ENCODE measurements around the gene ZSWIM6.

Gene ZSWIM6

GRCh38 chr5:61331407-61332357 lies at the start of gene ZSWIM6:
ZSWIM6 (plus strand) TSS chr5:61332258; CDS start chr5:61332273, 15 bp downstream.
- peak; percentile 93 for DNase-seq (ENCODE audit: low spot score)

GRCh38 chr5:61283471-61283870 lies 48.6 kb upstream of the ZSWIM6 start:
- DNase-seq (ENCODE audit: low spot score), result no peak

- no peak for DNase-seq (ENCODE audit: low spot score)
These were observed 46.5 kb upstream of the ZSWIM6 start for GRCh38 chr5:61285531-61285930.

DNA sequence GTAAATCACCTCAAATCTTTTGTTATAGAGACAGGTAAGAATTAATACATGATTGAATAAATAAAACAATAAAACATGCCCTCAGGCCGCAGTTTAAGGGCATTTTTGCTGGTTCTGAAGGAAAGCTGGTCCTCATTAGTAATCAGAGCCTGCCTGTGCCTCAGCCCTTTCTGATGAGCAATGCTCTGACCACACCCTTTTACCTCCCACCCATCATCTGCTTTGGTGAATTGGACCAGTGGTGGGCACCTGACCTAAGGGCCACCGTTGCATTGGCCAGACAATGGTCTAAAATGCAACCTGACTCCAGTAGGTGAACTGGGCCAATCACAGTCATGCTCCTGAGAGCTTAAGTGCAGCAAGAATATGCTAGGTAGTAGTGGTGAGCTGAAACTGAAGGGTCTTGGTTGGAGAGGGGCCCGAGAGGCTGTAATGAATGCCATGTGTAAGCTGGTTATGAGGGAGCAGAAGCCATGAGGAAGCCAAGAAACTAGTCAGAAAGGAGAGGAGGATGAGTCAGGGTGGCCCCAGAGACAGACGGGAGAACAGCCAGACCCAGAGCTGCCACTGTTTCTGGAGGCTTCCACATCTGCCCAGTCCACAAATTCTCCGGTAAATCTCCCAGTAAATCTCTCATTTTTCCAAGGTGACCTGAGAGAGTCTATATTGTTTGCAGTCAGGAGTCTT lies 45.5 kb upstream of the ZSWIM6 start:
- no peak for DNase-seq (ENCODE audit: low spot score)

DNA sequence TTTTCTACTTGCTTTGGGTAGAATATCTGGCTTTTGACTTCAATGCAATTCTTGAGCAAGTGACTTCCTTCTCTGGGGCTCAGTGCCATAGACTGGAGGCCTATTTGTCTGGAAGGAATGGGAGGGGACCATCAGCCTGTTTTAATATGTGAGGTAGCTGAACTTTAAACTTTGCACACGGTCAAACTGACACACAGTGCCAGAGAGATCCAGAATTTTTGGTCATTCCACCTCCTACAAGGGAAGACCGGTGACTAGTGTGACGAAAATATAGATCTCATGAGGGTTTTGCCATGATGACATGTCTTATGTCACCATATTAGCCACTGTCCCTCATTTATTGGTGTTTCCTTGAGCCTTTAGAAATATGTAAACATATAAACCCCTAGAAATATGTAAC lies 44.6 kb upstream of the ZSWIM6 start:
- no peak for DNase-seq (ENCODE audit: low spot score)

GRCh38 chr5:61289241-61289640 lies 42.8 kb upstream of the ZSWIM6 start:
- DNase-seq (ENCODE audit: low spot score), result no peak

DNA sequence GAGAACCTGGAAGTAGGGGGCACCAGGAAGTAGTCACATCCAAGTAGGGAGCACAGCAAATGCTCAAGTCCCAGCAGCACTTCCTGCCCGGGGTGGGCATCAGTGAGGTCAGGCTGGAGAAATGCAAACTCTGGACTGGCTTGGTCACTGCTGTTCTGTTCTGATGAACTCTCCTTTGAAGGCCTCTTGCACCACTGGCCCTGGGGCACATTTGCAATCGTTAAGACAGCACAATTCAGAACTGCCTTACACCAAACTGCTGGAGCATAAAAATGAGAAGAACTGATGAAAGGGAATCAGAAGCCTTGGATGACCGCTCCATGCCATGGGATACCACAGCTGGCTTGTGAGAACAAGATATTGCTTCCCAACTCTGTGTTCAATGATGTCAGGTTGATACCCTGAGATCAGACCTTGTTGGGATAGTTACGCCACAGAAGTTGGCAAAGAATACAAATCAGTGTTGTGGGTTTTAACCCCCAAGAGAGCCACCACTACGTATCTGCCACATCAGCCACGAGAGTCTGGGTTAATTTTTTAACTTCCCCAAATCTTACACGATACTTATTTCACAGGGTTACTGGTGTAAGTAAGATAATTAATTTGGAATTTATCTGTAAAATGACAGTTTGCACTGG lies 42.3 kb upstream of the ZSWIM6 start:
- DNase-seq (ENCODE audit: low spot score), result no peak

GRCh38 chr5:61290791-61291210 lies 41.3 kb upstream of the ZSWIM6 start:
- DNase-seq (ENCODE audit: low spot score), result no peak

- no peak for DNase-seq (ENCODE audit: low spot score)
These were observed 39.9 kb upstream of the ZSWIM6 start for GRCh38 chr5:61292062-61292657.

- no peak for DNase-seq (ENCODE audit: low spot score)
These were observed 39.0 kb upstream of the ZSWIM6 start for GRCh38 chr5:61293071-61293470.

- no peak for DNase-seq (ENCODE audit: low spot score)
These were observed 38.2 kb upstream of the ZSWIM6 start for GRCh38 chr5:61293873-61294272.

DNA sequence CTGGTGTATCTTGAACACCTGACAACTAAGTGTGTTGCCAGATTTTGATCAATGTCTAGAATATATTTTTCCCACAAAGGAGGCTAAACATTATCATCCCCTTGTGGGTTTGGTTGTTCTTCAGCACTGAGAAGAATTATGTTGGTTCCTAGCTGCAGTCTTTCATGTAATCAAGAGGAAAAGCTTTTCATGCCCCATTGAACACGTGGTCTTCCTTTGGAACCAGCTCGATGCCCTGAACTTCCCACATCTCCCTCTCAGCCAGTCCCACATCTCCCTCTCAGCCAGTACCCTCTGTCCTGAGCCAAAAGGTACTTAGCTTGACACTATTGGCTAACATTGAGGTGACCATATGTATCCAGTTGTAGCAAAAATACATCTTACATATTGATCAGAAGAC lies 36.7 kb upstream of the ZSWIM6 start:
- no peak for DNase-seq (ENCODE audit: low spot score)

DNA sequence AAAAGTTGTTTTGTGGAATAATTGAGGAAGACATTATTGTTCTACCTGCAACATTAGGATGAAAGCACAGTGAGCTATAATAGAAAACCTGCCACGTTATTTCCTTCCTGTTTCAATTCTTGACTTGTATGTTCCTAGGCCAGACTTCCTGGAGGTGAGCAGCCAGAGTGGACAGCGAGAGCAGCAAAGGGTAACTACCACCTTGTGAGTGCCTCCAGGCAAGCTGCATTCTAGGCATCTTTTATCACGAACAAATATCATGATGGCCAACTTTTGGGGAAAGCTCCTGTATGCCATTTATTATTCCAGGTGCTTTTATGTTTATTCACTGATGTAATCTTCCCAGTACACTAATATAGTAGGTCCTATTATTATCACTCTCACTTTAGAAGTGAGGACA lies 34.0 kb upstream of the ZSWIM6 start:
- DNase-seq (ENCODE audit: low spot score), result no peak

DNA sequence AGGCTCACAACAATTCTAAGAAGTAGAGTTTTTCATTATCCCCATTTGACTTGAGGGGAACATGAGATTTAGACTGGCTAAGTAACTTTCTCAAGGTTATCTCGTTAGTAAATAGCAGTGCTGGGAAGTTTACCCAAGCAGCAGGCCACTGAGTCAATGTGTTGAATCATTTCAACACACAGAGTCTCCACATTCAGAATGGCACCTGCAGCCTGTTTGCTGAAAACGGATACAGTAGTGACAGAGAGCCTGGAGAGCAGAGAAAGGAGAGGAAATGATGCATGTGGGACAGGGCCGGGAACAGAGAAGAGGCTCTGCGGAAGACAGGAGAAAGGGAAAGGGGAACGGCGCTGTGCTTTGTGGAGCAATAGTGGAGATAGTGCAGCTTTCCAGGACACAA lies 33.5 kb upstream of the ZSWIM6 start:
- no peak for DNase-seq (ENCODE audit: low spot score)

- DNase-seq (ENCODE audit: low spot score), result no peak
These were observed 32.8 kb upstream of the ZSWIM6 start for GRCh38 chr5:61299261-61299681.

DNA sequence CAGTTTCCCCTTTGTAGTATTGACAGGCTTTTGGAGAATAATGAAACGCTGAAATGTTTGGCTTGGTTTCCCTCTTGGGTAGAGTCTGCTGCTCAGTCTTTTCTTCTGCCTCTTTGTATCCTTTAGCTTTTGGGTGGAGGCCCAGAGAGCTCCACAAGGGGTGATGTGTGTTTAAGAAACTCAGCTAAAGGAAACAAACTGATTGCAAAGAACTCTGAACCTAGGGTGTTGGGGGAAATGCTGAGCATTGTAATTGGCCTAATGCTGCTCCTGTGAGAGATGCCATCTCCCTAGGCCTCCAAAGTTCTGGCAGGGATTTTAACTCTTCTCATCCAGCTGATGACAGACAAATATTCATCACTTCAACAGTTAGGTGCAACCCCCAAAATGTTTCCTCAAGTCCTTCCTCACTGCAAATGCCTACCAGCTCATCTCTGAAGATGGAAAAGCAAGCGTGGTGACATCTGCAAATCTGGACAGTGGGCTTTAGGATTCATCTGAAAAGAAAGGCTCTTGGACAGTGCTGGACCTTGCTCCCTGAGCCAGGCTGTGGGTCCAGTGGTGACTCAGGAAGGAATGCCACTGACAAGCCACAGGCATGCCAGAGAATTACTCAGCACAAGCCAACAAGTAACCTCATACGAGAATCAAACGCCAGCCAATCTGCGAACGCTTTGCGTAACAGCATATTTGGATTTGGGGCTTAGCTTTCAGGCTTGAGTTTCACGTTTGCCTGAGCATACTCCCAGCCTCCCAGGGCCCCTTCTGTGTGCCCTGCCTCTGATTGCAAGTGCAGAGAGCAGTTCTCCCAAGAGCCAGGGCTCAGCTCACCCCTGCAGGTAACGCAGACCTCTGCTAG lies 30.5 kb upstream of the ZSWIM6 start:
- no peak for DNase-seq (ENCODE audit: low spot score)

DNA sequence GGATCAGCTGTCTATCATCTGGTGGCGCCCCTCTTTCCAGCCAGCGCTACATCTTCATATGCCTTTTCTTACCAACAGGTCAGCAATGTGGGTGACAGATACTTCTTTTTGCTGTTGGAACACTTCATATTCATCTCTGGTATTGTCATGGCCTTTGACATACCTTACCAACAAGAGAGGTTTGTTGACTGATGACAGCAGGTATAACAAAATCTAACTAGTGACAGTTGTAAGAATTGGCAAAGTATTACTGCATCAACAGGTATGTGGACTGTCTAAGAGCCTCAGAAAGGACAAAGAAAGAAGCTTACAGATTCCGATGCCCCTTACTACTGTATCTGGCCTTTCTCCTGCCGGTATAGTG lies 29.9 kb upstream of the ZSWIM6 start:
- DNase-seq (ENCODE audit: low spot score), result no peak

GRCh38 chr5:61303346-61303745 lies 28.7 kb upstream of the ZSWIM6 start:
- no peak for DNase-seq (ENCODE audit: low spot score)

- no peak for DNase-seq (ENCODE audit: low spot score)
These were observed 27.3 kb upstream of the ZSWIM6 start for GRCh38 chr5:61304590-61305381.

GRCh38 chr5:61306531-61307131 lies 25.4 kb upstream of the ZSWIM6 start:
- no peak for DNase-seq (ENCODE audit: low spot score)

Measured in D341Med (cell line).